OCI-LY7 (cell line): ENCODE measurements around the gene CENPP. TPM values are rescaled to one million over a fixed set of nuclear protein-coding genes. Genes with fewer than 3 reads are reported as not detected.

ENCODE experiments used
- BruUV-seq: library from RNA; stranded (reverse); fragments of 400-500 nt; replicated peaks from 2 replicates; lab custom pipeline; 2021; lab: Mats Ljungman, UMichigan
- CTCF ChIA-PET: fragments of 300-600 bp; sonication (Branson Sonifier 250); formaldehyde crosslinking; loops from one replicate; lab custom pipeline; 2022; ENCODE audit warnings: antibody characterized with exemption; ENCODE audit not compliant: unreplicated experiment; lab: Charles Lee
- POLR2A ChIA-PET: fragments of 300-600 bp; sonication (Branson Sonifier 250); formaldehyde crosslinking; loops from one replicate; lab custom pipeline; 2022; ENCODE audit warnings: antibody characterized with exemption; lab: Charles Lee
- DNase-seq: peaks from one replicate; pipeline ENCODE4 v3.0.0-alpha.2; 2015; ENCODE audit warnings: low spot score
- H2AFZ ChIP-seq: fragments of 200-600 bp; sonication (generic), shearing (Covaris generic); 2 replicates; pipeline ENCODE4 v1.6.1; 2014; ENCODE audit warnings: mild to moderate bottlenecking, antibody characterized with exemption, low read length, moderate library complexity
- H3K27ac ChIP-seq: fragments of 200-600 bp; sonication (generic); 2 replicates; pipeline ENCODE4 v1.5.1; 2014; ENCODE audit warnings: mixed run types, low read depth, mild to moderate bottlenecking, moderate library complexity, low read length, inconsistent platforms; ENCODE audit not compliant: poor library complexity, severe bottlenecking
- H3K36me3 ChIP-seq: fragments of 200-600 bp; sonication (generic); 2 replicates; pipeline ENCODE4 v1.6.1; 2014; ENCODE audit warnings: mild to moderate bottlenecking, antibody characterized with exemption, low read length, moderate library complexity, mixed read lengths; ENCODE audit not compliant: insufficient read depth
- H3K4me1 ChIP-seq: fragments of 200-600 bp; sonication (generic); 2 replicates; pipeline ENCODE4 v1.5.1; 2014; ENCODE audit warnings: mild to moderate bottlenecking, low read length; ENCODE audit not compliant: insufficient read depth, poor library complexity, severe bottlenecking
- H3K4me2 ChIP-seq: fragments of 200-600 bp; sonication (generic); 2 replicates; pipeline ENCODE4 v1.6.1; 2014; ENCODE audit warnings: mild to moderate bottlenecking, low read length
- H3K4me3 ChIP-seq: fragments of 200-600 bp; sonication (generic); 2 replicates; pipeline ENCODE4 v1.5.1; 2014; ENCODE audit warnings: mild to moderate bottlenecking, low read depth, low read length; ENCODE audit not compliant: poor library complexity, severe bottlenecking
- H3K79me2 ChIP-seq: fragments of 200-600 bp; sonication (generic); 2 replicates; pipeline ENCODE4 v1.6.1; 2016; ENCODE audit warnings: low read depth, mild to moderate bottlenecking, low read length, moderate library complexity, mixed read lengths; ENCODE audit not compliant: insufficient read depth
- H3K9me2 ChIP-seq: fragments of 200-600 bp; sonication (generic); 2 replicates; pipeline ENCODE4 v1.6.1; 2016; ENCODE audit warnings: mild to moderate bottlenecking, low read length, mixed read lengths; ENCODE audit not compliant: insufficient read depth
- H3K9me3 ChIP-seq: fragments of 200-600 bp; sonication (generic); 2 replicates; pipeline ENCODE4 v1.6.1; 2014; ENCODE audit warnings: mild to moderate bottlenecking, mixed run types, low read length, mixed read lengths
- H4K20me1 ChIP-seq: fragments of 200-600 bp; sonication (generic); 2 replicates; pipeline ENCODE4 v1.6.1; 2014; ENCODE audit warnings: mild to moderate bottlenecking, antibody characterized with exemption, low read length, moderate library complexity, mixed read lengths; ENCODE audit not compliant: insufficient read depth
- EZH2phosphoT487 ChIP-seq: fragments of 200-600 bp; sonication (generic); IDR thresholded peaks from 2 replicates; pipeline ENCODE4 v1.6.1; 2018; ENCODE audit warnings: low read depth, borderline replicate concordance, mild to moderate bottlenecking, mixed run types, antibody characterized with exemption, low read length, moderate library complexity, mixed read lengths
- intact Hi-C: fragments of 100-400 bp; cut with micrococcal nuclease; formaldehyde crosslinking; loops from one replicate; pipeline ENCODE4 v1.10.0; 2022; ENCODE audit not compliant: unreplicated experiment
- total RNA-seq, 2 experiments: library from RNA; depleted of rRNA in 1 of 2; stranded (reverse); fragments of >200 nt in 1 of 2; shearing (Covaris generic) in 1 of 2; gene quantifications; 2 replicates each; pipeline ENCODE4 v1.2.3, GENCODE V29; 2014 to 2022
- TF ChIP-seq, protein P1 (sequence below): fragments of 200-600 bp; sonication (generic); conservative IDR thresholded peaks from 2 replicates; pipeline ENCODE4 v1.5.1; 2014; ENCODE audit warnings: mild to moderate bottlenecking, antibody characterized with exemption, low read length, moderate library complexity, mixed read lengths

The CENPP gene
- total RNA-seq, 2 experiments from 2014 or later, result 25.4 to 30.9 TPM

- H3K4me2 ChIP-seq, result no peak overlapping the region
- H2AFZ ChIP-seq, result no peak overlapping the region
- no peaks in the 10 kb centered on the region for H3K4me1 ChIP-seq
- CTCF ChIA-PET, result no interaction called here
- H3K27ac ChIP-seq, result no peak overlapping the region
- peaks cover 5% of the 10 kb centered on the region for H3K9me3 ChIP-seq
- no TSS peak for BruUV-seq
- POLR2A ChIA-PET, result interaction anchor here (0.7 kb wide), 1 partner anchor 50 kb away, joined by 3 read pairs; no protein-coding TSS in a partner anchor
- no peak for DNase-seq
- intact Hi-C loops, result no loop called here
- H3K4me3 ChIP-seq, result no peak overlapping the region
- H3K36me3 ChIP-seq, result no peaks in the 10 kb centered on the region
- no peaks in the 10 kb centered on the region for H3K9me2 ChIP-seq
- H3K79me2 ChIP-seq, result no peaks in the 10 kb centered on the region
- TF ChIP-seq, protein P1, sequence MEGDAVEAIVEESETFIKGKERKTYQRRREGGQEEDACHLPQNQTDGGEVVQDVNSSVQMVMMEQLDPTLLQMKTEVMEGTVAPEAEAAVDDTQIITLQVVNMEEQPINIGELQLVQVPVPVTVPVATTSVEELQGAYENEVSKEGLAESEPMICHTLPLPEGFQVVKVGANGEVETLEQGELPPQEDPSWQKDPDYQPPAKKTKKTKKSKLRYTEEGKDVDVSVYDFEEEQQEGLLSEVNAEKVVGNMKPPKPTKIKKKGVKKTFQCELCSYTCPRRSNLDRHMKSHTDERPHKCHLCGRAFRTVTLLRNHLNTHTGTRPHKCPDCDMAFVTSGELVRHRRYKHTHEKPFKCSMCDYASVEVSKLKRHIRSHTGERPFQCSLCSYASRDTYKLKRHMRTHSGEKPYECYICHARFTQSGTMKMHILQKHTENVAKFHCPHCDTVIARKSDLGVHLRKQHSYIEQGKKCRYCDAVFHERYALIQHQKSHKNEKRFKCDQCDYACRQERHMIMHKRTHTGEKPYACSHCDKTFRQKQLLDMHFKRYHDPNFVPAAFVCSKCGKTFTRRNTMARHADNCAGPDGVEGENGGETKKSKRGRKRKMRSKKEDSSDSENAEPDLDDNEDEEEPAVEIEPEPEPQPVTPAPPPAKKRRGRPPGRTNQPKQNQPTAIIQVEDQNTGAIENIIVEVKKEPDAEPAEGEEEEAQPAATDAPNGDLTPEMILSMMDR, result no peak
- TF ChIP-seq EZH2phosphoT487, result no peak
- H4K20me1 ChIP-seq, result no peaks in the 10 kb centered on the region
These were observed 237.7 kb downstream of the CENPP start for GRCh38 chr9:92563116-92564100.

DNA sequence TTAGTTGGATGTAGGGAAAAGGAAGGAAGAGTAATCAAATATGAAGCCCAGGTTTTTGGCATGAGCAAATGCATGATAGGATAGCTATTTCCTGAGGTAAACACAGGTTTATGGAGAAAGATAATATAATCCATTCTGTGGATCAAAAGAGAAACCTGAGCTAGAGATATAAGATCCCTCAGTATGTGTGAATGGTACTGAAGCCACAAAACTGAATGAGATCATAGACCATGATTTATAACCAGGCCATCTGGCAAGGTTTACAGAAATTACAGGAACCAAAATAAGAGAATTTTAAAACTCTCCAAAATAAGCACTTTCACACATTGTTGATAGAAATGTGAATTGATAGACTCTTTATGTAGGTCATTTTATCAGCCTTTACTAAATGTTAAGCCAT lies 238.8 kb downstream of the CENPP start:
- no TSS peak for BruUV-seq
- CTCF ChIA-PET, result no interaction called here

More for the DNA sequence above, 238.8 kb downstream of the CENPP start:
- Histone ChIP-seq H4K20me1 (no peaks in the 10 kb centered on the region), H3K36me3 (no peaks in the 10 kb centered on the region), H3K9me2 (no peaks in the 10 kb centered on the region), H3K9me3 (peaks cover 5% of the 10 kb centered on the region), H3K4me1 (no peaks in the 10 kb centered on the region), H3K4me3 (no peak overlapping the region), H3K79me2 (no peaks in the 10 kb centered on the region), H3K4me2 (no peak overlapping the region), H2AFZ (no peak overlapping the region), H3K27ac (no peak overlapping the region)
- TF ChIP-seq, protein P1, result no peak
- TF ChIP-seq EZH2phosphoT487, result no peak
- no peak for DNase-seq
- intact Hi-C loops, result no loop called here
- POLR2A ChIA-PET, result interaction anchor here (0.6 kb wide), 1 partner anchor 13 kb away, joined by 3 read pairs; no protein-coding TSS in a partner anchor
